NCI-H146 (cell line): ENCODE data around the gene C18orf54.
"Not testable (repeated sequence)": the region's sequence is repeated elsewhere in the genome, so short reads cannot be mapped to it uniquely, and the experiment has no call there.

Experiments
- DNase-seq: peaks from one replicate; lab custom pipeline; 2025; lab: John Stamatoyannopoulos, UW

Gene C18orf54

DNA sequence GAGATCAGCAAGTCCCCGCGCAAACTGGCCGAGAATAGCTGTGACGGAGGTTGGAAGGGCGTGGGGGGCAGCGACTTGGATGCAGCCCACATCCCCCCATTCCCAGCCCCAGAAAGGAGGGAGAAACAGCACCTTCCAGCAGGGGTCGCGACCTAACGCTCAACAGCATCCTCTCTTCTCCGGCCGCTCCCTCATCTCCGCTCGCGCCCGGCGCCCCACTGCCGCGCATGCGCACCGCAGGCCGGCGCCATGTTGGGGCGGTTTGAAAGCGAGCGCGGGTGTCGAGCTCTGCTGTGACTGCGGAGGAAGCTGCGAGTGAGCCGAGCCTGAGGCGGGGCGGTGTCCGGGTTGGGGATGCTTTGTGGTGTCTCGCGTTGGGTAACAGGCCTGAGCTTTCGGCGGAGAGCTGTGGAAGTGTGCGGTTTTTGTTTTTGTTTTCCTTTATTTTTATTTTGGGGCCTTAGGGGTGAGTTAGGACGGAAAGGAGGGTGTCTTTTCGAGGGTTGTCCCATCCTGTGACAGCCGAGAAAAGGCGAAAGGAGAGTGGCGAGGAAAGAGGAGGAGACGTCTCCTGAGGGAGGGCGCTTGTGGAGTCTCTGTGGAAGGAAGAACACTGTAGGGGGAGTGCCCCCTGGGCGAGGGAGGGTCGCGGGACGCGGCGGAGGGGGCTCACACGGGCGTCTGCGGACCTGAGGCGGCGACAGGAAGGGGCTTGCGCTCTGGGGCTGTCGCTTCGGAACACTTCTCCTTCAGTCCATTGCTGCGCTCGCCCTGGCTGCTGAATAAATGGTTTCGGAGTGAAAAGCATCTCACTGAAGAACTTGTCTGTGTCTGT lies at the start of gene C18orf54, which contains the start of gene STARD6:
C18orf54 (plus strand) TSS at position 247 of the 835 bp plus-strand sequence. CDS start 2,667 bp downstream, outside the sequence.
STARD6 (minus strand) TSS at position 199 of the 835 bp plus-strand sequence. CDS start 3,285 bp downstream, outside the sequence.
- DNase-seq, result peak; percentile 97

DNA sequence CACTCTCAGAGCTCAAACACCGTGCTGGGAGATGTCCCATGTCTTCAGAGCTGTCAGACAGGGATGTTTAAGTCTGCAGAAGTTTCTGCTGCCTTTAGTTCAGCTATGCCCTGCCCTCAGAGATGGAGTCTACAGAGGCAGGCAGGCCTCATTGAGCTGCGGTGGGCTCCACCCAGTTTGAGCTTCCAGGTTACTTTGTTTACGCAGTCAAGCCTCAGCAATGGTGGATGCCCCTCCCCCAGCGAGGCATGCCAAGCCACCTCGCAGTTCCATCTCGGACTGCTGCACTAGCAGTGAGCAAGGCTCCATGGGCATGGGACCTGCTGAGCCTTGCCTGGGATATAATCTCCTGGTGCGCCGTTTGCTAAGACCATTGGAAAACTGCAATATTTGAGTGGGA lies 48.1 kb upstream of the C18orf54 start:
- DNase-seq, result peak; percentile 20

DNA sequence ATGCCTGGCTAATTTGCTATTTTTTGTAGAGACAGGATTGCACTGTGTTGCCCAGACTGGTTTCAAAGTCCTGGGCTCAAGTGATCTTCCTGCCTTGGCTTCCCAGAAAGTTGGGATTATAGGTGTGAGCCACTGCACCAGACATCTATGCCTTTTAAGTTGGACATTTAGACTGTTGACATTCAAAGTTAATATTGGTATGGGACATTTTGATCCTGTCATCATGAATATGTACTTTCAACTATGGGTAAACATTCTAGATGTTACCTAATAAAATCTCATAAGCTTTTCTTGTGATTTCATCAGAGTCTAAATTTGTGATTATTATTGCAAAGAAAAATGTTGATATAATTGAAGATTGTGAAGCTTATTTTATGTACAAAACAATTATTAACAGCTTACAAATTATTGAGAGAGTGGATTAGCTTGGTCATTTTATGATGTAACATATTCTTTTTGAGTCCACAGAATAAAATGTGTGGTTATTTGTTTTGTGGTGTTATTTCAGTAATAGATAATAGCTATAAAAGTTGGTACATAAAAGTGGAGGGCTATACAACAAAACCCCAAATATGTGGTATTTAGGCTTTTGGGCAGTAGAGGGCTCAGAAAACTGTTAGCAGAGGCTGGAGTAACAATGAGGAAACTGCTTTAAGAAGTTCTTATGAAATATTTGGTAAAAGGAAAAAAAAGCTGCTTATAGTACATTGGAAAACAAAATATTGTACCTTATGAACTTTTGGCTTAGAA lies 41.5 kb upstream of the C18orf54 start:
- DNase-seq, result no peak

DNA sequence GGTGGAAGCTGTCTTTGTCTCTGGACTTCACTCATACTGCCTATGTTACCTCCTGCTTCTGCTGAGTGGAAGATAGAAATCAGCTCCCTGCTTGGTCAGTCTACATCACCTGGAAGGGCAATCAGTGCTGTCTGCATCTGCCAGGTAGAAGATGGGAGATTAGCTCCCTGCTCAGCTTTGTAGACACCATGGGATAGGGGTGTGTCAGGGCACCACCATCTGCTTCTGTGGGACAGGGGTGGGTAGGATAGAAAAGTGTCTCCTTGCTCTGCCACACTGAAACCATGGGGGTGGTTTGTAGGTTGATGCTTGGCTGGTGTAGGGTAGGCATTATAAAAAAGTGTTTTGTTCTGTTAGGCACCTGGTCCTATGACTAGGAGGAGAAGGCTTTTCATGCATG lies 34.1 kb upstream of the C18orf54 start:
- DNase-seq, result no peak

DNA sequence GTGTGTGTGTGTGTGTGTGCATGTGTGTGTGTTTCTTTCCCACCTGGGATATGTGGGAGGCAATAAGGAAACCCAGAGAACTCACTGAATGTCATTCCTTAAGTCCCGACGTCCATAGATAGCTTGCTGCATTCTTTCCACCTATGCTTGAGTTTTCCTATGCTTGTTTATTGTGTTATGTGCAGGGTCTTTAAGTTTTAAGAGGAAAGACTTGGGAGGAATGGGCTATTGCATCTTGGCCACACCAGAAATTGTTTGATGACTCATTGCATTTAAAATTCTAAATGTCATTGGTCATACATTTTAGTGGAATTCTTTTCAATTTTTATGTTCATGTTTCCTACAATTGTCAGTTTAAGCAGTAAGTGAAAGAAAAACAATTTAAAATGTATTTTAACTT lies 33.7 kb upstream of the C18orf54 start:
- no peak for DNase-seq

DNA sequence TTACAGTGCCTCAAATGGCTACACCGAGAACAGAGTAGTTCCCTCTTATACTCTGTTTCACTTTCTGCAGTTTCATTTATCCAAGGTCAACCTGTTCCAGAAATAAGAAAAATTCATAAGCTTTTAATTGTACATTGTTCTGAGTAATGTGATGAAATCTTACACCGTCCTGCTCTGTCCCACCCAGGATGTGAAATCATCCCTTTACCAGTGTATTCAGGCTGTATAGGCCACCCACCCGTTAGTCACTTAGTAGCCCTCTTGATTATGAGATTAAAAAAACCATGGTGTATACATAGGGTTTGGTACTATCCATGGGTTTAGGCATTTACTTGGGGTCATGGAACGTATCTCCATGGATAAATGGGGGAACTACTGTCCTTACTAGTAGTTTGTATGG lies 29.9 kb upstream of the C18orf54 start:
- no peak for DNase-seq

DNA sequence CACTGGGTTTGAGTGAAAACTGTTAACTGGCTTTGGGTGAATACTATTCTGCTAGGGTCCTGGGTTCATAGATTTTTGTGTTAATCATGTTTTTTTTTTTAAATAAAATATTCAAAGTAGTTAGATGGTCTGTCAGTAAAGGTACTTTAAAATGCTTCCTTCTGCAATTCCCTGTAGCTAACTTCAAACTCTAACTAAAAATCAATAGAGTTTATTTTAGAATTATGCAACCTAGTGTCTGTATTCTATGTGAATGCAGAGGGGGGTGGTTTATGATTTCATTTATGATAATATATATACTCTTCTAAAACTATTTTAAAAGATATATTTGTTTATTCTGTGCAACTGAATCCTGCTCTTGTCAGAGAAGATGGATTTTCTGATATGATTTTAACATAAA lies 27.9 kb upstream of the C18orf54 start:
- DNase-seq, result no peak

DNA sequence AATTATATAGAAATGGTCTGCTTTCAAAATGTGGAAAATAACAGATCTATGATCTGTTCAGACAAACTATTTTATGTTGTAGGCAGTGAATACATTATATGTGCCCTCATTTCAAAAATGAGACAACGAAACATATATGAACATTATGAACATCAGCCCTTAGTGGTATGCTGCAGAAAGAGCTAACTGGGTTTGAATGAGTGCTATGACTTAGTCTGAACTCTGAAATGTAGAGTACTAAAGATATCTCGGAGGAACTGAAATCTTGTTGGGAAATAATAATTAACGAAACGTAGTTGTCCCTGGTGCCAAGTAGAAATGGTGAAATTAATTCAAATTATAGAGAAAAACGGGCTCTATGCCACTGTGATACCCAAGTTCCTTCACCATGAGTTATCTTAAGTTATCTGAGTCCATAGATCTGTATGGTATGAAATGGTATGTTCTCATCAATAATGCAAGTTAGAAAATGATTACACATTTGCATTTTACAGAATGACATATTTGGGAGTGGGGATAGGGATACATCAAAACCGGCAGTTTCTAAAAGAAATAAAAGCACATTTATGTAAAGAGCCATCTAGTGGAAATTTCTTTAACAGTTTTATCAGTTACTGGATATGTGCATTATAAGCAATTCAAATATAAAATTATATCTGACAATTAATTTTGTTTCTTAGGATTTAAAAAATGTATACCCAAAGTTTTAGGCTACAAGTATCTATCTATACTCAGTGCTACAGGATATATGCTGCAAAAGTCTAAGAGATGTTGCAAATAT lies 26.7 kb upstream of the C18orf54 start:
- DNase-seq, result no peak

DNA sequence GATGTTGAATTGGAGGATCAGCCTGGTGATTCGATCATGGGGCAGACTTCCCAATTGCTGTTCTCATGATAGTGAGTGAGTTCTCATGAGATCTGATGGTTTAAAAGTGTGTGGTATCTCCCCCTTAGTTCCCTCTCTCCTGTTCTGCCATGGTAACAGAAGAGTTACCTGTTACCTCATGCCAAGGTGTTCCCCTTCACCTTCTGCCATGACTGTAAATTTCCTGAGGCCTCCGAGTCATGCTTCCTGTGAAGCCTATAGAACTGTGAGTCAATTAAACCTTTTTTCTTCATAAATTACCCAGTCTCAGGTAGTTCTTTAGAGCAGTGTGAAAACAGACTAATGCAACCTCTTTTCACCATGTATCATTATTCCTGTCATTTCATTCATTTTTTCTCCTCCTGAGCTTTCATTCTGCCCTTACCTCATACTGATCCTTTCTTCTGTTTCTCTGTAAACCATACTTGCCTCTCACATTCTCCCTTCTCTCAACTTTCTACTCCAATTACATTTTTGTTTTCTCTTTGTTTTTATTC lies 22.0 kb upstream of the C18orf54 start:
- no peak for DNase-seq

DNA sequence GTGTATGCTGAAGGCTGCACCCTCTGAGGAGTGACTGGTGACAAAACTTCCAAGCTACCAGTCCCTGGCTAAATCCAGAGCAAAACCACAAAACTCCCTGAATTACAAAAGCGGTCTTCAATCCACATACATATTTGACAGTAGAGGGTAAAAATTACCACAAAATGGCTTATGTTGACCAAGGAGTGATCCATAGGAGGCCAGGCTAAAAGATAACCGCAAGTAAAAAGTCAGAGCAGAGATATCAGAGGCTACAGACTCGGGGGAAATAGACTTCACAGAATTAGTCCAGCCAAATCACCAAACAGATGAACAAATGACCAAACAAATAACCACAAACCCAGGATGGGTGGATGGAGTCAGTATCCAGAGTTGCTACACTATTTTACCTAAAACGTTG lies 19.5 kb upstream of the C18orf54 start:
- no peak for DNase-seq

DNA sequence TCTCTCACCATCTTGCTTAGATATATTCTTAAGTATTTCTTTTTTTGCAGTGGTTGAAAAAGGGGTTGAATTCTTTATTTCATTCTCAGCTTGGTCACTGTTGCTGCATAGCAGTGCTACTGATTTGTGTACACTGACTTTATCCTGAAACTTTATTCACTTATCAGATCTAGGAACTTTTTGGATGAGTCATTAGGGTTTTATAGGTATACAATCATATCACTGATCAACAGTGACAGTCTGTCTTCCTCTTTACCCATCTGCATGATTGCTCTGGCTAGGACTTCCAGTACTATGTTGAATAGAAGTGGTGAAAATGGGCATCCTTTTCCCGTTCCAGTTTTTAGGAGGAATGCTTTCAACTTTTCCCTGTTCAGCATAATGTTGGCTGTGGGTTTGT lies 6.5 kb upstream of the C18orf54 start:
- DNase-seq, result no peak

DNA sequence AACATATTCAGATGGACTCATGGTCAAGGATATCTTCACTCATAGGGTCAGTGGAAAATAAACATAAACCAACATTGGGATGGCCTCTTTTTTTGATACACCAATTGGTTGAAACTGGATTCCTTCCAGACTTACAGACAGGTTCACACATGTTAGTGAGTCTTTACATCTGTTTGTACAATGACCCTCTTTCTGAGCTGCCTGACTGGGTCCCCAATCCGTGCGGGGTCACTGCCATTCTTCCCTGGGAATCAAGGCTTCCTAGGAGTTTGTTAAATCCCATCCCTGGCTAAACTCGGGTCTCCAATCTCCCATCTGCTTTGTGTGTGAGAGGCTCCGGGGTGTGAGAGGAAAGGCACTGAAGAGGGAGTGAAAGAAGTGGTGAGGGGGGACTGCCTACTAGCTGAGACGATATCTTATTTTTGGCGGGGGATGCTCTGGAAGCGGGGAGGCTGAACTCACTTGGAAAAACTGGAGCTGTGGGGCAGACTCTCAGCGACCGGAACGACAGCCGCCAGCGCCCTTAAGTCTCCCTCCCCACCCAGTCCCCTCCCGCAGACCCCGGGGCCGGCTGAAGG lies 535 bp upstream of the C18orf54 start:
- DNase-seq, result no peak

DNA sequence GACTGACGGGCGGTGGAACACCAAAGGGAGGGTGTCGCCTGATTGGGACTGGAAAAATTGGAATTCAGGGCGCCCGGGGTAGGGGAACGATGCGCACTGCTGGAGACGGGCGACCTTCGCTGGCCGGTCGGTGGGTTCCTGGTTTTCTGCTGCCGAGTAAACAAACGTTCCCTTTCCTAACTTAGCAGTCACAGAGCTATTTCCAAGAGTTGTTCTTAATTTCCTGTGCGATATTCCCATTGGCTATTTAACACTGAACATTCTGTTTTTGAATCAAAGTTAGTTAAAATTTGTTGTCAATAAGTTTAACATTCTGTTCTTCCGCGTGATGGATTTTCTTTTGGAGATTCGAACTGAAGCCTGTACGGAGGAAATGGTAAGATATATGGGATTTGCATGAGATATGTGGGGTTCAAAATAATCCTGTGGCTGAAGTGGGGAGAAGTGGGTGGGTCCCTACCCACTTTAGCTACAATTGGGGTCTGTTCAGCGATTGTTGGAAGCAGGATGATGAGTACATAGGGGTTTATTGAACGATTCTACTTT lies 862 bp downstream of the C18orf54 start:
- no peak for DNase-seq

DNA sequence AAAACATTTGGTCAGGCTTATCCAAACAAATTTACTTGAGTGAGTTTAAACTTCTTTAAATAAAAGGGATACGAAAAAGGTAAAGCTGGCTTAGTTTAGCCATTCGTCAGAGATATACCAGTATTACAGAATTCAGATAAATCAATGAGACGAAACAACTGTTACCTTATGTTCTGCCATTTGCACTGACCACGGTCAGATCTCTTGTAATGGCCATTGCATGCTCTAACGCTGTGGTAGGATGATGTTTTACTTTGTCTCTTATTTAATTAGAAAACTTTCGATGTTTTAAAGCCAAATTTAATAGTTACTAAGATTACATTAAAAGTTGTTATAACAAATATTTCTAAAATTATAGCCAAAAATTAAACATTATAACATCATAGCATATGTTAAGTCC lies 1.5 kb downstream of the C18orf54 start:
- no peak for DNase-seq

DNA sequence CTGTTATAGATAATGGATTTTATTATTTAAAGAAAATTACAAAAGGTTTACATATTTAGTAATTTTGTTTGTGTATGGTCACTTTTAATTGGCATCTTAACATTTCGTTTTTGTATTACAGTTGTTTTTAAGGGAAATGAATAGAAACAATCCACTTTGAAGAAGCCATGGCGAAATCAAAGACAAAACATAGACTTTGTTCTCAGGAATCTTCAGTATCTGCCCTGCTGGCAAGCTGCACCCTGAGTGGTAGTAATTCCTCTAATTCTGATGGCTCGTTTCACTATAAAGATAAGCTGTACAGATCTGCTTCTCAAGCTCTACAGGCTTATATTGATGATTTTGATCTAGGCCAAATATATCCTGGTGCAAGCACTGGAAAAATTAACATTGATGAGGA lies 2.7 kb downstream of the C18orf54 start:
- no peak for DNase-seq

DNA sequence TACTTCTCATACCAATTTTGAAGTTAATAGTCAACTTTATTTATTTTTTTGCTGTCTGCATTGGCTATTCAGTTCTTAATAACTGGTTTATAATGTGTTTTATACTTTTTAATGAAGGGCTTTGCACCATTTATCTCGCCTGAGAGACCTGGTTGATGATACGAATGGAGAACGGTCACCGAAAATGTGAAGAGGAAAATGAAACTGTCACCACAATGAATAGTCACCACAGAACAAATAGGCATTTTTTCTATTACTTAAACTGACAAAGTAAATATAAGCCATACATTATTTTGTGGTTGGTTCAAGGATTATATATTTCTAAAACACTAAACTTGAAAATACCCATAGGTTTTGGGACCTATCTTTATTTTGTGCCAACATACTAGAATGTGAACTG lies 20.4 kb downstream of the C18orf54 start:
- no peak for DNase-seq

DNA sequence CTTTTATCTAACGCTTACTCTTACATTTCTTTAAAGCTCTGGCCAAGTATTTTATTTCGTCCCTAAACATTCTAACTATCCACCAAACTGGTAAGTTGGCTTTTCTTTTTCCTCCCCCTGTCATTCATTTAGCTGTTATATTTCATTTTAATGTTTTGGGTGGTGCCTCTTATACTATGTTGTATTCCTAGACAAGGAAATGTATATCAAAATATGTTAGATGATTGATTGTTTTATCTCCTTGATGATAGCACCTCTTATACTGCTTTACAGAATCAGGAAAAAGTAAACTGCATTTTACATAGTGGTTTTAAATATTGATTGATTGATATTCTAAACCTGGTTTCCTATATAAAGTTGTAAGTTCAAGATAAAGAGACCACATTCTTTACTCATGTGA lies 23.9 kb downstream of the C18orf54 start:
- DNase-seq, result no peak

DNA sequence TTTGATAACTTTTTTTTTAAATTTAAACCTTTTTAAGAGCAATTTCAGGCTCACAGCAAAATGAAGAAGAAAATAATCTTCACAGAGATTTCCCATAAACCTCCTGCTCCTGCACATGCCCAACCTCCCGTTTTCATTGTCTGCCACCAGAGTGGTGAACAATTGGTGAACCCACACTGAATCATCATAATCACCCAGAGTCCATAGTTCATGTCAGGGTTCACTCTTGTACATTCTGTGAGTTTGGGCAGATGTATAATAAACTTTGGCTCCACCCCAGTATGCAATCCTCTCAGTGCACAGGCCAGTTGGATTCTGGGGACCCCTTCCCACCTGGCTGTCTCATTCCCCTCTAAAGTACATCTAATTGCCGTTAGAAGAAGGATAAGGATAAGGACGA lies 24.4 kb downstream of the C18orf54 start:
- DNase-seq, result no peak

DNA sequence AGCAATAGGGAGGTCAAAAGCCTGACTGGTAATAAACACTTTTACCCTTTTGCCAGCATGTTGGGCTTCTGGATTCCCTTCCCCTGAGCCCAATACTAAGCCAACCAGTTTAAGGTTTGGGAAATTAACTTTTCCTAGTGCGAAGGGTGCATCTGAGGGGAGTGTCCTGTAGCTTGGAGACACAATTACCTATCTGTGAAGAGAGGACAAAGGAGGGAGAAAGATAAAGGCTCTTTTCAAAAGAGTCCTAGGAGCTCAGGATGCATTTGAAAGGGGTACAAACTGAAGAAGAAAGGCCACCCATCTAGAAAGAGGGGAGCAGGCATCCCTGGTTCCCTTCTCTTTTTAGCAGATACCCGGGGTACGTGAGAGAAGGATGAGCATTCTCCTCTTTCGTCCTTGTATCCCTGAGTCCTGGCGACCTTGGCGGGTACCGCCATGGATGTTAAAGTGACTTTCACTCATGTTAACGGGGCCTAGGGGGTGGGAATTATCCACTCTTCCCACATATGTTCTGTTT lies 25.1 kb downstream of the C18orf54 start:
- DNase-seq, result no peak

DNA sequence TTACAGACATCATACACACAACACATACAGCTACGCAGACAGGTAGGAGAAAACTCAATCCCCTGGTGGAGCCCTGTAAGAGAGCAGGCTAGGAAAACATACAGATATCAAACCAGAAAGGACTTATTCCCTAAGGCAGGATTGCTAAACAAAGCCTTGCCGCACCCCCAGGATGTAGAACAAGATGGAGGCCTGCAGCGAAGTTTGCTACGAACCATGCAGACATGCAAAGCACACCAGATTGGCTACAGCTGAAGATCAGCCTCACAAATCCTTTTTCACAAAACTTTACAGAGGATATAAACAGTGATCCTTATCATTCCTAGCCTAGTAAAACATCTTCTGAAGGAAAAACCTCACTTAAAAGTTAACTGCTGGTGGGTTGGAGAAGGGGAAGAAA lies 28.3 kb downstream of the C18orf54 start:
- no peak for DNase-seq

DNA sequence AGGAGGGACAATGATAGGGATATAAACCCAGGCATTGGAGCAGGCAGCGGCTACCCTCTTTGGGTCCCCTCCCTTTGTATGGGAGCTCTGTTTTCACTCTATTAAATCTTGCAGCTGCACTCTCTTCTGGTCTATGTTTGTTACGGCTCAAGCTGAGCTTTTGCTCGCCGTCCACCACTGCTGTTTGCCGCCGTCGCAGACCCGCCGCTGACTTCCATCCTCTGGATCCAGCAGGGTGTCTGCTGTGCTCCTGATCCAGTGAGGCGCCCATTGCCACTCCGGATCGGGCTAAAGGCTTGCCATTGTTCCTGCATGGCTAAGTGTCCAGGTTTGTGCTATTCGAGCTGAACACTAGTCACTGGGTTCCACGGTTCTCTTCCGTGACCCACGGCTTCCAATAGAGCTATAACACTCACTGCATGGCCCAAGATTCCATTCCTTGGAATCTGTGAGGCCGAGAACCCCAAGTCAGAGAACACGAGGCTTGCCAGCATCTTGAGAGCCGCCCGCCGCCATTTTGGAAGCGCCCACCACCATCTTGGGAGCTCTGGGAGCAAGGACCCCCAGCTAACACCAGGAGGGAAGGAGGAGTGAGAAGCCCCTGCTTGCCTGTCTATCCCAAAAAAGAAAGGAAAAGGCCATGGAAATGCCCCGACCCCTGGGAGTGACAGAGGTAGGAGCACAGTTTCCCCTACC lies 29.2 kb downstream of the C18orf54 start:
- not testable (repeated sequence) for DNase-seq
